Measurements from ENCODE around the gene THSD8. TPM values are rescaled to one million over a fixed set of nuclear protein-coding genes. Genes with fewer than 3 reads are reported as not detected.
"Not testable (repeated sequence)": the region's sequence is repeated elsewhere in the genome, so short reads cannot be mapped to it uniquely, and the experiment has no call there.

The THSD8 gene
- total RNA-seq, 1 donor from 2014 or later = 2.1 TPM

GRCh38 chr19:12821761-12822160 is 19.9 kb downstream of the THSD8 start:
- no peak for DNase-seq (ENCODE audit: low spot score)

GRCh38 chr19:12825254-12826131 is 23.6 kb downstream of the THSD8 start:
- no peak for DNase-seq (ENCODE audit: low spot score)

GRCh38 chr19:12828494-12828893 is 26.6 kb downstream of the THSD8 start:
- DNase-seq (ENCODE audit: low spot score) = no peak

GRCh38 chr19:12833418-12833737 is 31.5 kb downstream of the THSD8 start:
- DNase-seq (ENCODE audit: low spot score) = no peak

- DNase-seq (ENCODE audit: low spot score) = no peak
Observed at GRCh38 chr19:12833738-12834565, 32.1 kb downstream of the THSD8 start.

GRCh38 chr19:12834566-12834943 is 32.7 kb downstream of the THSD8 start, which contains the start of gene RTBDN:
Gene RTBDN, minus strand, starts transcription at chr19:12834579. Its CDS starts 4,600 bp downstream, at chr19:12829979.
- DNase-seq (ENCODE audit: low spot score) = no peak

GRCh38 chr19:12834976-12835757 is 33.3 kb downstream of the THSD8 start:
- DNase-seq (ENCODE audit: low spot score) = no peak

GRCh38 chr19:12836529-12836863 is 34.6 kb downstream of the THSD8 start:
- no peak for DNase-seq (ENCODE audit: low spot score)

- DNase-seq (ENCODE audit: low spot score) = no peak
Observed at GRCh38 chr19:12837225-12837624, 35.4 kb downstream of the THSD8 start.

GRCh38 chr19:12838182-12838885 is 36.5 kb downstream of the THSD8 start, which contains the start of gene MAST1:
Gene MAST1, plus strand, starts transcription at chr19:12838515. Its CDS starts 58 bp downstream, at chr19:12838573.
- no peak for DNase-seq (ENCODE audit: low spot score)

GRCh38 chr19:12838886-12839756 is 37.3 kb downstream of the THSD8 start:
- no peak for DNase-seq (ENCODE audit: low spot score)

GRCh38 chr19:12840091-12841079 is 38.5 kb downstream of the THSD8 start:
- no peak for DNase-seq (ENCODE audit: low spot score)

- DNase-seq (ENCODE audit: low spot score) = no peak
Observed at GRCh38 chr19:12841094-12841493, 39.2 kb downstream of the THSD8 start.

GRCh38 chr19:12842511-12842910 is 40.6 kb downstream of the THSD8 start:
- DNase-seq (ENCODE audit: low spot score) = no peak

- no peak for DNase-seq (ENCODE audit: low spot score)
Observed at GRCh38 chr19:12843328-12843727, 41.5 kb downstream of the THSD8 start.

- no peak for DNase-seq (ENCODE audit: low spot score)
Observed at GRCh38 chr19:12843999-12844732, 42.3 kb downstream of the THSD8 start.

- DNase-seq (ENCODE audit: low spot score) = not testable (repeated sequence)
Observed at GRCh38 chr19:12846613-12847012, 44.7 kb downstream of the THSD8 start.

Data from mesenteric fat pad (tissue), 1 donor.